NB4 (cell line): ENCODE results near the gene BUD31.

Experiments used
- DNase-seq: peaks from one replicate; pipeline ENCODE4 v3.0.0; 2010; ENCODE audit warnings: low read depth
- H3K4me3 ChIP-seq: one replicate; pipeline ENCODE4 v1.5.1; 2011; ENCODE audit warnings: mild to moderate bottlenecking, low read depth, low read length, moderate library complexity
- CTCF ChIP-seq: IDR thresholded peaks from one replicate; pipeline ENCODE4 v1.5.1; 2012; ENCODE audit warnings: low read depth, low read length
- MAX ChIP-seq: IDR thresholded peaks from 2 replicates; pipeline ENCODE4 v1.6.1; 2011; ENCODE audit warnings: low read depth, low read length
- MYC ChIP-seq: IDR thresholded peaks from 2 replicates; pipeline ENCODE4 v1.6.1; 2011; ENCODE audit warnings: low read depth, low read length
- POLR2A ChIP-seq: IDR thresholded peaks from 2 replicates; pipeline ENCODE4 v1.6.1; 2011; ENCODE audit warnings: mild to moderate bottlenecking; ENCODE audit not compliant: insufficient read length; ENCODE audit errors: extremely low read depth

The BUD31 gene

GRCh38 chr7:99380823-99381663, 27.7 kb upstream of the BUD31 start:
- no peak for DNase-seq
- peak overlapping the region; percentile 77 for H3K4me3 ChIP-seq
- TF ChIP-seq MYC (no peak), MAX (peak; percentile 62; the same call in 1 of the 2 replicates)

GRCh38 chr7:99381664-99382075, 27.1 kb upstream of the BUD31 start:
- TF ChIP-seq MYC (no peak), POLR2A (no peak), MAX (no peak), CTCF (no peak)
- DNase-seq: no peak
- no peak overlapping the region for H3K4me3 ChIP-seq

- no peak for DNase-seq
- TF ChIP-seq MYC (no peak), MAX (no peak), POLR2A (no peak), CTCF (no peak)
- no peak overlapping the region for H3K4me3 ChIP-seq
Measured at GRCh38 chr7:99383203-99383602, 25.6 kb upstream of the BUD31 start.

- no peak for DNase-seq
- no peak overlapping the region for H3K4me3 ChIP-seq
- TF ChIP-seq MYC: no peak
- no peak for TF ChIP-seq CTCF
- TF ChIP-seq MAX: no peak
- no peak for TF ChIP-seq POLR2A
Measured at GRCh38 chr7:99383791-99384370, 24.9 kb upstream of the BUD31 start.

GRCh38 chr7:99384523-99384922, 24.2 kb upstream of the BUD31 start:
- H3K4me3 ChIP-seq: no peak overlapping the region
- no peak for DNase-seq
- TF ChIP-seq CTCF (no peak), MYC (no peak), MAX (no peak)

- no peak overlapping the region for H3K4me3 ChIP-seq
- DNase-seq: no peak
- TF ChIP-seq POLR2A: no peak
- no peak for TF ChIP-seq MAX
- no peak for TF ChIP-seq CTCF
- no peak for TF ChIP-seq MYC
Measured at GRCh38 chr7:99385564-99385963, 23.2 kb upstream of the BUD31 start.
